Neutrophil (primary cell): ENCODE results near the gene SCG3.
"Not testable (repeated sequence)": the region's sequence is repeated elsewhere in the genome, so short reads cannot be mapped to it uniquely, and the experiment has no call there.

Experiments used
- H3K27ac ChIP-seq: fragments of 200-600 bp; sonication (generic); 2 replicates; pipeline ENCODE4 v1.5.1; 2016; ENCODE audit warnings: mild to moderate bottlenecking, moderate library complexity
- H3K27me3 ChIP-seq: fragments of 200-600 bp; sonication (generic); 2 replicates; pipeline ENCODE4 v1.6.0; 2016; ENCODE audit warnings: mild to moderate bottlenecking
- H3K36me3 ChIP-seq: fragments of 200-600 bp; sonication (generic); 2 replicates; pipeline ENCODE4 v1.5.1; 2017
- H3K4me1 ChIP-seq, 2 experiments: fragments of 200-600 bp in 1 of 2; sonication (generic) in 1 of 2; 1 replicate in 1 of 2; 2 replicates in 1 of 2; pipeline versions ENCODE4 v1.5.1 to v1.6.1; 2013 to 2016; ENCODE audit warnings: low read depth in 1 of 2, low read length in 1 of 2, mild to moderate bottlenecking in 1 of 2, moderate library complexity in 1 of 2; ENCODE audit not compliant: control insufficient read depth in 1 of 2, insufficient read depth in 1 of 2
- H3K4me3 ChIP-seq, 2 experiments: fragments of 200-600 bp in 1 of 2; sonication (generic) in 1 of 2; 1 replicate in 1 of 2; 2 replicates in 1 of 2; pipeline ENCODE4 v1.5.1; 2013 to 2016; ENCODE audit warnings: low read depth in 1 of 2, low read length in 1 of 2, mild to moderate bottlenecking in 1 of 2, moderate library complexity in 1 of 2
- H3K9me3 ChIP-seq: fragments of 200-600 bp; sonication (generic); 2 replicates; pipeline ENCODE4 v1.5.1; 2016
- CTCF ChIP-seq: fragments of 200-600 bp; sonication (generic); IDR thresholded peaks from 2 replicates; pipeline ENCODE4 v1.5.1; 2016; ENCODE audit warnings: antibody characterized with exemption

SCG3 gene

GRCh38 chr15:51649659-51650521 is 31.4 kb upstream of the SCG3 start:
- H3K9me3 ChIP-seq, result no peaks in the 10 kb centered on the region
- TF ChIP-seq CTCF, result peak; percentile 77
- no peaks in the 10 kb centered on the region for H3K36me3 ChIP-seq
- no peak overlapping the region for H3K27ac ChIP-seq
- H3K4me1 ChIP-seq, result peaks cover 6 to 8% of the 10 kb centered on the region in 2 experiments
- no peaks in the 10 kb centered on the region for H3K27me3 ChIP-seq
- H3K4me3 ChIP-seq, result no peak overlapping the region

GRCh38 chr15:51652084-51652668 is 29.1 kb upstream of the SCG3 start:
- no peak overlapping the region for H3K27ac ChIP-seq
- no peaks in the 10 kb centered on the region for H3K27me3 ChIP-seq
- H3K4me1 ChIP-seq, result peaks cover 4% of the 10 kb centered on the region in 2 experiments
- no peaks in the 10 kb centered on the region for H3K9me3 ChIP-seq
- no peak for TF ChIP-seq CTCF
- H3K36me3 ChIP-seq, result no peaks in the 10 kb centered on the region
- H3K4me3 ChIP-seq, result no peak overlapping the region

- H3K27ac ChIP-seq, H3K27me3 ChIP-seq, H3K4me3 ChIP-seq, H3K9me3 ChIP-seq, H3K36me3 ChIP-seq: not testable (repeated sequence)
- H3K4me1 ChIP-seq, result peaks cover 8 to 11% of the 10 kb centered on the region in 2 experiments
Observed at GRCh38 chr15:51655401-51656057, 25.8 kb upstream of the SCG3 start.

- H3K36me3 ChIP-seq, result no peaks in the 10 kb centered on the region
- peak overlapping the region; percentile 55 for H3K27ac ChIP-seq
- no peaks in the 10 kb centered on the region for H3K9me3 ChIP-seq
- peaks cover 8% of the 10 kb centered on the region for H3K27me3 ChIP-seq
- no peak overlapping the region for H3K4me3 ChIP-seq
- H3K4me1 ChIP-seq, result peaks cover 8 to 11% of the 10 kb centered on the region in 2 experiments
- TF ChIP-seq CTCF, result no peak
Observed at GRCh38 chr15:51658664-51659063, 22.6 kb upstream of the SCG3 start.

- Histone ChIP-seq H3K4me3 (no peak overlapping the region), H3K27ac (no peak overlapping the region), H3K27me3 (peaks cover 8% of the 10 kb centered on the region), H3K9me3 (no peaks in the 10 kb centered on the region), H3K4me1 (peaks cover 8 to 11% of the 10 kb centered on the region in 2 experiments), H3K36me3 (no peaks in the 10 kb centered on the region)
- no peak for TF ChIP-seq CTCF
Observed at GRCh38 chr15:51661072-51661471, 20.2 kb upstream of the SCG3 start.

GRCh38 chr15:51667478-51667877 is 13.8 kb upstream of the SCG3 start:
- H3K27me3 ChIP-seq, result peaks cover 8% of the 10 kb centered on the region
- no peaks in the 10 kb centered on the region for H3K36me3 ChIP-seq
- H3K4me3 ChIP-seq, result no peak overlapping the region
- H3K27ac ChIP-seq, result no peak overlapping the region
- peaks cover 6 to 14% of the 10 kb centered on the region in 2 experiments for H3K4me1 ChIP-seq
- H3K9me3 ChIP-seq, result no peaks in the 10 kb centered on the region
- no peak for TF ChIP-seq CTCF
